NCI-H510A treated with DMSO at 0.1 percent for 48 hours (cell line): ENCODE results near the gene SCAMP2.

Experiments used
- DNase-seq: peaks from one replicate; lab custom pipeline; 2025; lab: John Stamatoyannopoulos, UW

The SCAMP2 gene

GRCh38 chr15:74838746-74839525, 34.2 kb downstream of the SCAMP2 start:
- no peak for DNase-seq

GRCh38 chr15:74838137-74838516, 35.0 kb downstream of the SCAMP2 start:
- no peak for DNase-seq

DNA sequence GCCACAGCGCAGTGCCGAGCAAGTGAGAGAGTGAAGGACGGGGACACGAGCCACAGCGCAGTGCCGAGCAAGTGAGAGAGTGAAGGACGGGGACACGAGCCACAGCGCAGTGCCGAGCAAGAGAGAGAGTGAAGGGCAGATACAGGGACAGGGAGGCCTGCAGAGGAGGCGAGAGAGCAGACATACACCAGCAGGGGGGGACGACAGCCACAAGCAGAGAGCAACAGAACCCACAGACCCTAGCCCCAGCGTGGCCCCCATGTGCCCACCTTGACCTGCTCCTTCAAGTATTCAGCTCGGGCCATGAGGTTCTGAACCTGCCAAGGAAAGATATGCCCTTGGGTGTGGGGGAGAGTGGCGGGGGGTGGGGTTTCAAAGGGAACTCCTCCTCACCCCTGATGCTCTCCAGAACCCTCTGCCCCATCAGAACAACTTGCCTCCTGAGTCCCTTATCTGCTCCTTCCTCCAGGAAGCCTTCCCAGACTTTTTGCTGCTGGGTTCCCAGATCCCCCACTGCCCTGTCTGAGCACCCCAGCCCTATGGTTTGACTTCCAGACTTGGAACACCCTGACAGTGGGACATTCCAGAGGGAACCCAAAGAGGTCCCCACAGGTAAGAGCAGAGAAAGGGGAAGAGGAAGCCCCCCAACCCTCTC, 35.6 kb downstream of the SCAMP2 start:
- DNase-seq = no peak

DNA sequence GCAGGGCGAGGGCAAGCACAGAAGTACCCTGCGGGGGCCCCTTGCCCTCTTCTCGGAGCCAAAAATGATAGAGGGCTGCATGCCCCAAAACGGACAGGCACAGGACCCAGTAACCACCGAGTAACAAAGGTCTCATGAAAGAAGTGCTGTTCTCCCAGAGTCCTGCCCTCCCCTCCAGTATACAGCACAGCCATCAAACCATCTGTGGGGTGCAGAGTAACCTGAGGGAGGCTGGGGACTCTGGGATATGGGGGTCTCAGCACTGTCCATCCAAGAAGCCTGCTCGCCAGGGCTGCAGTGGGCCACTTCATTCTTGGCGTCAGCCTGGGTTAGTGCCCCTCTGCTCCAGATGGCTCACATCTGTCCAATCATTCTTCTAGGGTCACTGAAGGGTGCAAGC, 36.3 kb downstream of the SCAMP2 start:
- no peak for DNase-seq

GRCh38 chr15:74835312-74835823, 37.8 kb downstream of the SCAMP2 start:
- no peak for DNase-seq

GRCh38 chr15:74833376-74834107, 39.6 kb downstream of the SCAMP2 start:
- DNase-seq = no peak

DNA sequence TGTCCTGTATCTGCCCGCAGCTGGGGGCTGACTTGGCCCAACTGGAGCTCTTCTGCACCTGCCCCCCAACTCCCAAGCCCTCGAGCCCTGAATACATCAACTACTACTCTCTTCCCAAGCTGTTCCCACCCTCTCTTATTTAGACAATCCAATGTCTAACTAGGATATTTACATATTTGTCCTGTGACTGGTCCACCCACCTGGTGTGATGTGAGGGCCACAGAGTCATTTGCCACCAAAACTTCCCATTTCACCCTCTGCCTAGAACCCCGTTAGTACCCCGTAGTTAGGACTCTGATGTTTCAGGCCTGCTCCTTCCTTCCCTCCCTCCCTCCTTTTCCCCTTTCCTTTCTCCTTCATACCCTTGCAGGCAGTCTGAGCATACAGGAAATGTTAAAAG, 40.3 kb downstream of the SCAMP2 start:
- no peak for DNase-seq

- no peak for DNase-seq
These were observed 41.2 kb downstream of the SCAMP2 start for GRCh38 chr15:74831813-74832495.

- DNase-seq = no peak
These were observed 42.3 kb downstream of the SCAMP2 start for GRCh38 chr15:74830868-74831267.

GRCh38 chr15:74829991-74830390, 43.2 kb downstream of the SCAMP2 start:
- no peak for DNase-seq

DNA sequence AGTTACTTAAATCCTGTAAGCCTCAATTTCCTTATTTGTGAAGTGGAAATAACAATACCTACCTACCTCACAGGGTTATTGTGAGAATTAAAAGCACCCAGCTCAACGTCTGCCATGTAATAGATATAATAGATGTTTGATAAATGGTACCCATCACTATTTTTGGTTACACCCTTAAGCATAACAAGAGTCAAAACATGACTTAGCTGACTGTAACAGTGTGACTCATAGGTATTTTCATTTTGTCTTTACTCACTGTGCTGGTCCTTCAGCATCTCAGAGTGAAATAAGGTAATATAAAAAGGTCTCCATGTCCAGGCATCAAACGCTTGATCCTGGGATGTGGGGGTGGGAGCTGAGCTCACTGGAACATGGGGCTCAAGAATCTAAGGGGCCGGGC, 43.7 kb downstream of the SCAMP2 start:
- DNase-seq = no peak

- no peak for DNase-seq
These were observed 44.3 kb downstream of the SCAMP2 start for GRCh38 chr15:74828835-74829234.

GRCh38 chr15:74827614-74828013, 45.6 kb downstream of the SCAMP2 start:
- DNase-seq = no peak

DNA sequence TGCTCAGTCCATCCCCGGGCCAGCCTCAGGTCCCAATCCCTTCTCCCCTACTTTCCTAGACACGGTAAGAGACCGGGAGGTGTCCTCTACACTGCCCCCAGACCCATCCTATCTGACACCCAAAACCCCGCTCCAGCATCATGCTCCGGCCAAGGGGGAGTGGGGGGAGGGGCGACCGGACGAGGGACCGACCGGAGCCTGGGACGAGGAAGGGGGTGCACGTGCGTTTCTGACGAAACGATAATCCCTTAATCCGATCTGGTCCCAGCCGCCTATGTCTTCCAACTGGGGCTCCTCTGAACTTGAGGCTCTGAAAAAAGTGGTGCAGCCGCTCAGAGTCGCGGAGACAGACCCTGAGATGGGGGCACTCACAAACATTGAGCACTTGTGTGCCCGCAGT, 46.2 kb downstream of the SCAMP2 start:
- no peak for DNase-seq

DNA sequence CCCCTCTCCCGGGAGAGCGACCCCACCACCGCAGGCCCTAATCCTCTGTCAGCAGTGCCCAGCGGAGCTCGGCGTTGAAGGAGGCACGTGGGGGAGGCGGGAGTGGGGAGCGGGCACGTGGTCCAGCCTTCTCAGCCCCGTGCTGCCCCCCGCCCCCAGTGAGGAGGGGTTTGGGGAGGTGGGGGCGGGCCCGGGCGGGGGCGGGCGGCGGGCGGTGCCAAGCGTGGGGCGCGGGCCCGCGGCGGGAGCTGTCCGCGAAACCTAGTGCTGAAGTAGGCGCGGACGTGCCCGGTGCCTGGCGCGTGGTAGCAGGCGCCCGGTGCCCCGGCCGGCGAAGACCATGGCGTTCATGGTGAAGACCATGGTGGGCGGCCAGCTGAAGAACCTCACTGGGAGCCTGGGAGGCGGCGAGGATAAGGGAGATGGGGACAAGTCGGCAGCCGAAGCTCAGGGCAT, 46.8 kb downstream of the SCAMP2 start, which contains the start of gene CPLX3:
TSS of gene CPLX3 (plus strand) at position 264 of the 456 bp plus-strand sequence. CDS start at position 341, 77 bp downstream.
- DNase-seq = no peak

DNA sequence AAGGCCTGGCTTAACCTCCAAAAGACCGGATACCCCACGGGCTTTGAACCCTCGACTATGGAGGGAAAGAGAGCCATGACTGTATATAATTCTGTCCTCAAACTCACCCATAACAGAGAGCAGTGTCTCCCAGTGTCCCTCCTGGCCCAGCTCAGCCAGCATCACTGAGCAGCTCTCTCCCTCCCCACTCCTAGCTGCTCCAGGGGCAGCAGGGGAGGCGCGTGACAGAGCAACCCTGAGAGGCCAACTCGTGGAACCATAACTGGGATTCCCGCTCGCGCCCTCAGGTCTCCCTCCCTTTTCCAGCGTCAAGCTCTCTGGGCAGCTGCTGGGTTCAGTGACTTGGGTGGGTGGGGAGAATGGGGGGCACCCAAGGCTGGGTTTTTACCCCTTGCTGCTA, 47.3 kb downstream of the SCAMP2 start:
- DNase-seq = no peak

GRCh38 chr15:74824976-74825375, 48.2 kb downstream of the SCAMP2 start:
- DNase-seq = no peak

DNA sequence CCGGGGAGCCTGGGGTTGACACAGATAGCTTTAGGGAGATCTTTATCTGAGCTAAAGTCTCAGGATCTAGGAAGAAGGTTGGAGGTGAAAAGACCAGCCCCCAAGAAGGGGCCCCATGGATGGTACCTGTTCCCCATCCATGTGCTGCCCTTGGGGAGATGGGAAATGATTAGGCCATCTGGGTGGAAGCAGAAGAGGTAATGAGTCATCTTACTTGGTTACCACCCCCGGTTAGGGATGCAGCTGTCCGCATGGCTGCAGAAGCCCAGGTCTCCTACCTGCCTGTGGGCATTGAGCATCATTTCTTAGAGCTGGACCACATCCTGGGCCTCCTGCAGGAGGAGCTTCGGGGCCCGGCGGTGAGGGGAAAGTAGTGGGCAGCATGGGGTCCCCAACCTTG, 49.8 kb downstream of the SCAMP2 start:
- no peak for DNase-seq

DNA sequence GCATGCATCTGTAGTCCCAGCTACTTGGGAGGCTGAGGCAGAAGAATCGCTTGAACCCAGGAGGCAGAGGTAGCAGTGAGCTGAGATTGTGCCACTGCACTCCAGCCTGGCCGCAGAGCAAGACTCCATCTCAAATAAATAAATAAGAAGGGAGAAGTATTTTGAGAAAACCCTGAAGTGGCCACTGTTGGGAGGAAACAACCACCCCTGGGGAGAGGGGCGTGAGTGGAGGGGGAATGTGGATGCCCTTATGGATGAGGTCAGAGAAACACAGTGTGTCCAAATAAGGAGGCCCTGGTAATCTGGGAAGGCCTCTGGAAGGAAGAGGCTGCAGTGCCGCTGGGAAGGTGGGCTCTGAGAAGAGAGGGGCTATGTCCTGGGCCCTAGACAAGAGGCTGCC, 50.9 kb downstream of the SCAMP2 start:
- DNase-seq = no peak

- no peak for DNase-seq
These were observed 51.4 kb downstream of the SCAMP2 start for GRCh38 chr15:74821790-74822158.

GRCh38 chr15:74821091-74821789, 51.9 kb downstream of the SCAMP2 start:
- no peak for DNase-seq
